K562 (cell line): ENCODE measurements around the gene FBLN2. TPM values are rescaled to one million over a fixed set of nuclear protein-coding genes. Genes with fewer than 3 reads are reported as not detected.

Experiments used
- ATAC-seq: fragments of 200-7000 bp; cut with Tn5 transposase; 3 replicates; pipeline ENCODE4 v1.9.1; 2020; ENCODE audit warnings: moderate library complexity
- BruUV-seq: library from RNA; stranded (reverse); fragments of 400-500 nt; replicated peaks from 2 replicates; lab custom pipeline; 2021; lab: Mats Ljungman, UMichigan
- CTCF ChIA-PET: fragments of 300-600 bp; formaldehyde crosslinking; extraction: SDS; loops from one replicate; lab custom pipeline; 2021; ENCODE audit warnings: low intra/inter-chr PET ratio; lab: Yijun Ruan, JAX
- POLR2A ChIA-PET: fragments of 300-600, 350-650 bp; sonication (Branson Sonifier 250); formaldehyde crosslinking; extraction: SDS; loops from one replicate; lab custom pipeline; 2021; ENCODE audit warnings: antibody characterized with exemption, inconsistent platforms; lab: Yijun Ruan, JAX
- DNase-seq, 4 experiments: peaks; one replicate each; pipeline versions ENCODE4 v3.0.0 to v3.0.0-alpha.2; 2011 to 2018; ENCODE audit warnings: low spot score in 3 of 4, mixed read lengths in 3 of 4; ENCODE audit errors: extremely low read depth in 1 of 4
- FAIRE-seq: peaks from 2 replicates; lab custom pipeline; 2011; peaks lifted over from hg19 to GRCh38; lab: Jason Lieb, UNC
- H2AFZ ChIP-seq: 2 replicates; pipeline ENCODE4 v1.6.0; 2011; ENCODE audit warnings: low read depth, low read length, control low read depth, inconsistent platforms
- H3K27ac ChIP-seq: fragments of 200-600 bp; 3 replicates; pipeline ENCODE4 v1.8.0; 2011; ENCODE audit warnings: low read depth, mild to moderate bottlenecking, control low read depth, inconsistent platforms, low read length, moderate library complexity, mixed read lengths; ENCODE audit errors: extremely low read depth
- H3K27me3 ChIP-seq, 2 experiments: fragments of 300-600 bp in 1 of 2; 2 replicates in 1 of 2; 3 replicates in 1 of 2; pipeline versions ENCODE4 v1.6.0 to v1.8.0; 2011; ENCODE audit warnings: inconsistent platforms in 2 of 2, low read length in 2 of 2, mild to moderate bottlenecking in 1 of 2, mixed read lengths in 1 of 2, moderate library complexity in 1 of 2; ENCODE audit not compliant: control insufficient read depth in 2 of 2, insufficient read depth in 2 of 2
- H3K36me3 ChIP-seq: fragments of 300-600 bp; 3 replicates; pipeline ENCODE4 v1.8.0; 2011; ENCODE audit warnings: mild to moderate bottlenecking, low read length, inconsistent platforms; ENCODE audit not compliant: control insufficient read depth, insufficient read depth
- H3K4me1 ChIP-seq, 2 experiments: fragments of 200-600 bp in 1 of 2; replicated peaks in 1 of 2; 2 replicates in 1 of 2; 3 replicates in 1 of 2; pipeline versions ENCODE4 v1.5.1 to v1.8.0; 2011; ENCODE audit warnings: inconsistent platforms in 2 of 2, low read length in 2 of 2, mild to moderate bottlenecking in 1 of 2, mixed read lengths in 1 of 2, moderate library complexity in 1 of 2; ENCODE audit not compliant: control insufficient read depth in 2 of 2, insufficient read depth in 2 of 2
- H3K4me2 ChIP-seq: 2 replicates; pipeline ENCODE4 v1.6.1; 2011; ENCODE audit warnings: low read length, control low read depth, inconsistent platforms, mixed read lengths; ENCODE audit not compliant: insufficient read depth
- H3K4me3 ChIP-seq: fragments of 200-600 bp; sonication (generic), shearing (Covaris generic); 2 replicates; pipeline ENCODE4 v1.5.1; 2016; ENCODE audit warnings: control low read depth, inconsistent platforms
- H3K79me2 ChIP-seq: fragments of 200-600 bp; 3 replicates; pipeline ENCODE4 v1.8.0; 2011; ENCODE audit warnings: low read length, inconsistent platforms; ENCODE audit not compliant: control insufficient read depth, insufficient read depth
- H3K9ac ChIP-seq, 2 experiments: 2 replicates each; pipeline versions ENCODE4 v1.6.0 to v1.6.1; 2011; ENCODE audit warnings: low read depth in 2 of 2, low read length in 2 of 2, control low read depth in 1 of 2, inconsistent platforms in 1 of 2, mild to moderate bottlenecking in 1 of 2, mixed read lengths in 1 of 2; ENCODE audit not compliant: insufficient read depth in 1 of 2
- H3K9me1 ChIP-seq: one replicate; pipeline ENCODE4 v1.6.0; 2011; ENCODE audit warnings: inconsistent platforms, mild to moderate bottlenecking, low read length, moderate library complexity; ENCODE audit not compliant: control insufficient read depth, insufficient read depth
- H3K9me3 ChIP-seq: replicated peaks from 2 replicates; pipeline ENCODE4 v1.5.1; 2011; ENCODE audit warnings: low read depth, low read length, inconsistent platforms; ENCODE audit not compliant: control insufficient read depth, insufficient read depth
- H4K20me1 ChIP-seq: replicated peaks from 2 replicates; pipeline ENCODE4 v1.6.1; 2011; ENCODE audit warnings: low read length, inconsistent platforms, mixed read lengths; ENCODE audit not compliant: control insufficient read depth, insufficient read depth
- FOXK2 ChIP-seq, 2 experiments: fragments of 450-650 bp; IDR thresholded peaks in 1 of 2; conservative IDR thresholded peaks in 1 of 2; 2 replicates each; pipeline ENCODE4 v1.6.1; 2016; ENCODE audit warnings: low read depth in 2 of 2, mild to moderate bottlenecking in 1 of 2
- HLTF ChIP-seq: fragments of 450-650 bp; IDR thresholded peaks from 2 replicates; pipeline ENCODE4 v1.6.1; 2016
- RFX1 ChIP-seq: fragments of 450-650 bp; IDR thresholded peaks from 2 replicates; pipeline ENCODE4 v1.6.1; 2016; ENCODE audit warnings: mild to moderate bottlenecking, moderate library complexity
- ZNF134 ChIP-seq: fragments of 250-450 bp; sonication (Bioruptor Pico); conservative IDR thresholded peaks from 2 replicates; pipeline ENCODE4 v1.4.0; 2020
- WGBS: fragments of 100-300 bp; shearing (Covaris generic); methylation state at CpG from one replicate; pipeline ENCODE4 v1.1.6; 2016; ENCODE audit warnings: low coverage, mixed read lengths; ENCODE audit not compliant: insufficient coverage; ENCODE audit errors: missing lambda C conversion rate; 5-methylcytosine and 5-hydroxymethylcytosine counted together
- in situ Hi-C: fragments of 300-500 bp; cut with MboI; formaldehyde crosslinking; loops from 4 replicates; pipeline ENCODE4 v1.15.0; 2018; ENCODE audit warnings: inconsistent platforms, mixed read lengths
- intact Hi-C: fragments of 100-400 bp; cut with micrococcal nuclease; formaldehyde crosslinking; loops from 2 replicates; pipeline ENCODE4 v1.14.2; 2022
- polyA plus RNA-seq, 8 experiments: library from polyadenylated mRNA; depleted of rRNA in 4 of 8; stranded (reverse) in 5 of 8; unstranded in 3 of 8; fragments of >200 nt; fragmentation: Nextera tagmentation in 2 of 8; fragmentation: Illumina TruSeq in 1 of 8; extraction: Ambion mirVana in 2 of 8; extraction: Trizol in 1 of 8; gene quantifications; 2 replicates each; pipeline versions ENCODE4 v1.2.1 to v1.2.3, GENCODE V29; 2011 to 2014; ENCODE audit warnings: inconsistent platforms in 1 of 8, missing spikeins in 1 of 8
- total RNA-seq, 7 experiments: library from RNA; depleted of rRNA in 6 of 7; stranded (reverse); fragments of >200 nt in 6 of 7; fragmentation: Illumina TruSeq in 2 of 7; extraction: Trizol in 2 of 7; gene quantifications; 2 replicates each; pipeline versions ENCODE4 v1.2.1 to v1.2.3, GENCODE V29; 2011 to 2021; ENCODE audit warnings: low replicate concordance in 1 of 7

FBLN2 gene
- total and polyA plus RNA-seq, 9 of the 15 experiments (the other 6 are each of a cell fraction or from before 2014, with no cell fraction given): 0.03 to 0.10 (median 0.04) TPM; not detected in 6

GRCh38 chr3:13687517-13687943 is 138.6 kb downstream of the FBLN2 start:
- no peak for DNase-seq
- no TSS peak for BruUV-seq
- POLR2A ChIA-PET: interaction anchor here (0.8 to 0.9 kb wide), 2 partner anchors 8 to 13 kb away, joined by 3 to 4 read pairs; no protein-coding TSS in a partner anchor

More at GRCh38 chr3:13687517-13687943, 138.6 kb downstream of the FBLN2 start:
- intact Hi-C loops (no loop called here), in situ Hi-C loops (no loop called here)
- CTCF ChIA-PET: no interaction called here
- H3K27ac ChIP-seq: no peak overlapping the region
- FAIRE-seq: no peak
- ATAC-seq: no peak
- H2AFZ ChIP-seq: no peak overlapping the region
- WGBS: 0% methylated on average over 5 of the region's 5 CpGs
- no peaks in the 10 kb centered on the region for H3K79me2 ChIP-seq
- H3K4me2 ChIP-seq: no peak overlapping the region
- H4K20me1 ChIP-seq: peaks cover 8% of the 10 kb centered on the region
- H3K9me1 ChIP-seq: no peaks in the 10 kb centered on the region
- no peaks in the 10 kb centered on the region for H3K9me3 ChIP-seq
- H3K4me3 ChIP-seq: no peak overlapping the region
- no peaks in the 10 kb centered on the region for H3K36me3 ChIP-seq
- H3K27me3 ChIP-seq: peaks cover 29 to 72% of the 10 kb centered on the region in 2 experiments
- H3K4me1 ChIP-seq: peaks cover 0 to 2% of the 10 kb centered on the region in 2 experiments; a peak in 1 of 5 replicates
- H3K9ac ChIP-seq: peak overlapping the region in 1 of 2 experiments; percentile 28; a peak in 1 of 4 replicates
- TF ChIP-seq HLTF: no peak
- TF ChIP-seq ZNF134 (CRISPR knock-in tag): no peak
- peak; percentile 20; the same call in 1 of the 2 replicates for TF ChIP-seq RFX1
- TF ChIP-seq FOXK2 (conservative IDR thresholded peaks at IDR 0.05 in 1 of 2, IDR thresholded peaks at IDR 0.05 in 1 of 2; ENCODE audit: low read depth in 2 of 2): no peak

Other genes starting within 250 kb of the FBLN2 start
- gene NUP210, start 128.8 kb upstream of the FBLN2 start, total RNA-seq (2014; rRNA removed): 60.7 and 76.5 TPM in 2 replicates
- 25.4 and 30.2 TPM in 2 replicates for gene NUP210, start 128.8 kb upstream of the FBLN2 start, total RNA-seq (2014; rRNA removed; fragmentation: Illumina TruSeq; extraction: Trizol)
- gene NUP210, start 128.8 kb upstream of the FBLN2 start, total RNA-seq (2015; rRNA removed; fragmentation: Illumina TruSeq; extraction: Trizol): 36.0 and 39.9 TPM in 2 replicates
- 128 and 138 TPM in 2 replicates for gene NUP210, start 128.8 kb upstream of the FBLN2 start, total RNA-seq (2021)
- gene NUP210, start 128.8 kb upstream of the FBLN2 start, polyA plus RNA-seq (2011; rRNA removed): 44.0 and 93.3 TPM in 2 replicates
- gene NUP210, start 128.8 kb upstream of the FBLN2 start, polyA plus RNA-seq (2014; fragmentation: Illumina TruSeq; extraction: Trizol): 90.7 and 111 TPM in 2 replicates
- 1 to 10 TPM; 1.2 to 1.4 TPM for gene NUP210, start 128.8 kb upstream of the FBLN2 start, polyA plus RNA-seq (2014; fragmentation: Nextera tagmentation; extraction: Ambion mirVana)
- 54.3 and 61.0 TPM in 2 replicates for gene NUP210, start 128.8 kb upstream of the FBLN2 start, polyA plus RNA-seq (2014; rRNA removed)
- gene HDAC11, start 68.8 kb upstream of the FBLN2 start, total RNA-seq (2014; rRNA removed): 4.1 and 8.2 TPM in 2 replicates
- 2.5 and 3.1 TPM in 2 replicates for gene HDAC11, start 68.8 kb upstream of the FBLN2 start, total RNA-seq (2014; rRNA removed; fragmentation: Illumina TruSeq; extraction: Trizol)
- 4.6 TPM in 2 replicates for gene HDAC11, start 68.8 kb upstream of the FBLN2 start, total RNA-seq (2015; rRNA removed; fragmentation: Illumina TruSeq; extraction: Trizol)
- gene HDAC11, start 68.8 kb upstream of the FBLN2 start, total RNA-seq (2021): 4.6 and 6.0 TPM in 2 replicates
- 4.6 and 6.4 TPM in 2 replicates for gene HDAC11, start 68.8 kb upstream of the FBLN2 start, polyA plus RNA-seq (2011; rRNA removed)
- gene HDAC11, start 68.8 kb upstream of the FBLN2 start, polyA plus RNA-seq (2014; fragmentation: Illumina TruSeq; extraction: Trizol): 4.5 and 4.9 TPM in 2 replicates
- 1 to 10 TPM in 1 of 2 experiments, under 1 TPM in 1; 0.60 to 1.2 TPM for gene HDAC11, start 68.8 kb upstream of the FBLN2 start, polyA plus RNA-seq (2014; fragmentation: Nextera tagmentation; extraction: Ambion mirVana)
- gene HDAC11, start 68.8 kb upstream of the FBLN2 start, polyA plus RNA-seq (2014; rRNA removed): 5.0 and 7.9 TPM in 2 replicates